Upper lobe of left lung (tissue), 6 donors: Measurements from ENCODE around the gene RAB33B. TPM values are rescaled to one million over a fixed set of nuclear protein-coding genes. Genes with fewer than 3 reads are reported as not detected.

ENCODE experiments used
- ATAC-seq, 2 donors: fragments of 200-7000 bp; cut with Tn5 transposase; one replicate each; pipeline ENCODE4 v1.9.1; 2022; ENCODE audit warnings: mild to moderate bottlenecking in 2 of 2, moderate library complexity in 2 of 2; ENCODE audit not compliant: low FRiP score in 2 of 2
- DNase-seq, 2 donors: peaks; one replicate each; pipeline ENCODE4 v3.0.0-alpha.2; 2019 to 2020
- H3K27ac ChIP-seq, 4 donors: fragments of 200-600 bp; sonication (generic); one replicate each; pipeline ENCODE4 v1.5.1; 2016 to 2019
- H3K27me3 ChIP-seq, 4 donors: fragments of 200-600 bp; sonication (generic); one replicate each; pipeline ENCODE4 v1.5.1; 2017 to 2019
- H3K36me3 ChIP-seq, 4 donors: fragments of 200-600 bp; sonication (generic); one replicate each; pipeline ENCODE4 v1.5.1; 2016 to 2019
- H3K4me1 ChIP-seq, 4 donors: fragments of 200-600 bp; sonication (generic); one replicate each; pipeline ENCODE4 v1.5.1; 2018 to 2019
- H3K4me3 ChIP-seq, 4 donors: fragments of 200-600 bp; sonication (generic); one replicate each; pipeline ENCODE4 v1.5.1; 2017 to 2019; ENCODE audit warnings: mild to moderate bottlenecking in 2 of 4, moderate library complexity in 1 of 4
- H3K9me3 ChIP-seq, 4 donors: fragments of 200-600 bp; sonication (generic); one replicate each; pipeline ENCODE4 v1.5.1; 2018 to 2019
- EP300 ChIP-seq, 4 donors: sonication (generic); formaldehyde crosslinking; IDR thresholded peaks; one replicate each; pipeline ENCODE4 v1.5.1; 2017; ENCODE audit warnings: antibody characterized with exemption in 4 of 4, control low read depth in 2 of 4
- POLR2A ChIP-seq, 4 donors: fragments of 450-650 bp; IDR thresholded peaks; one replicate each; pipeline ENCODE4 v1.5.1; 2016 to 2017; ENCODE audit warnings: antibody characterized with exemption in 4 of 4, mild to moderate bottlenecking in 2 of 4
- POLR2AphosphoS5 ChIP-seq, 2 donors: sonication (generic); formaldehyde crosslinking; IDR thresholded peaks; one replicate each; pipeline ENCODE4 v1.5.1; 2017; ENCODE audit warnings: antibody characterized with exemption in 2 of 2
- WGBS, 2 donors: methylation state at CpG; one replicate each; pipeline ENCODE4 v1.1.5; 2017 to 2018; 5-methylcytosine and 5-hydroxymethylcytosine counted together
- small RNA-seq, 4 donors: library from RNA; depleted of rRNA; stranded (forward); fragments of <200 nt; gene quantifications; one replicate each; pipeline ENCODE3, GENCODE V24; 2016
- total RNA-seq, 6 donors: library from RNA; depleted of rRNA in 4 of 6; stranded (reverse); fragments of >200 nt in 4 of 6; gene quantifications; one replicate each; pipeline versions ENCODE4 v1.1.0 to v1.2.1, GENCODE V29; 2016 to 2021
- TF ChIP-seq, protein P1 (sequence below), 6 experiments: fragments of 450-650 bp in 4 of 6; fragments of 200-600 bp in 2 of 6; sonication (generic) in 2 of 6; IDR thresholded peaks; one replicate each; pipeline ENCODE4 v1.5.1; 2016 to 2019; ENCODE audit warnings: antibody characterized with exemption in 6 of 6
- donor health status: DM: no; HTN: no; CAD: no; lungs with moderate emphysema.
- donor health status: DM: no; HTN: yes; CAD: no; lungs with severe emphysema.

Gene RAB33B
- total RNA-seq, 6 donors from 2014 or later, result 8.3 to 19.1 (median 9.4) TPM

DNA sequence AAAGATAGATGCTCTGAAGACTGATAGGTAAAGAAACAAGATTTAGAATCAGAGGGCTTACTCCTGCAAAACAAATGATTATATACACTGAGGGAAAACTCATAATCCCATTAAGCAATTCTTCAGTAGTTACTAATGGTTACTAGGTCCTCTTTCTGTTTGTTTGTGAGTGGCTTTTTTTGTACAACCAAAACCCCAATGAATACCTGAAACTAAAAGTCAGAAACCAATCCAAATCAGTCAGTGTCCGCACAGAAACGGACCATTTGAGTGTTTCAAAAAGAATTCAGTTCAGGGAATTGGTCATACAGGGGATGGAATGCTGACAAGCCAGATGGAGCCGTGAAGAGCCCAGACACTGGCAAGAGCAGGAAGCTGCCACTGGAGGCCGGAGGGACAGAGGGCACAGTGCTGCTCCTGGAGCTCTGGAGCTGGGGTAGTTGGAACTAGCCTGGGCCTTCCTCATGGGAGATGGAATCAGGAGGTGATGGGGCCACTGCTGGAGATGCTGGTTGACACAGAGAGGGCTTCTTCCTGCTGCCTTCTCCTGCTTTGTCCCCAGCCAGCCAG, 70.2 kb downstream of the RAB33B start:
- no peak overlapping the region for H3K27ac ChIP-seq
- no peak for ATAC-seq
- H3K4me1 ChIP-seq, result peaks cover 0 to 11% (median 3%) of the 10 kb centered on the region in 4 donors
- no peaks in the 10 kb centered on the region for H3K27me3 ChIP-seq
- no peak for DNase-seq
- WGBS, 2 donors, result 82 to 94% methylated on average over 4 of the region's 4 CpGs
- TF ChIP-seq POLR2A (IDR thresholded peaks at IDR 0.05) (no peak), EP300 (IDR thresholded peaks at IDR 0.05) (no peak), POLR2AphosphoS5 (IDR thresholded peaks at IDR 0.05) (no peak)
- TF ChIP-seq, protein P1, sequence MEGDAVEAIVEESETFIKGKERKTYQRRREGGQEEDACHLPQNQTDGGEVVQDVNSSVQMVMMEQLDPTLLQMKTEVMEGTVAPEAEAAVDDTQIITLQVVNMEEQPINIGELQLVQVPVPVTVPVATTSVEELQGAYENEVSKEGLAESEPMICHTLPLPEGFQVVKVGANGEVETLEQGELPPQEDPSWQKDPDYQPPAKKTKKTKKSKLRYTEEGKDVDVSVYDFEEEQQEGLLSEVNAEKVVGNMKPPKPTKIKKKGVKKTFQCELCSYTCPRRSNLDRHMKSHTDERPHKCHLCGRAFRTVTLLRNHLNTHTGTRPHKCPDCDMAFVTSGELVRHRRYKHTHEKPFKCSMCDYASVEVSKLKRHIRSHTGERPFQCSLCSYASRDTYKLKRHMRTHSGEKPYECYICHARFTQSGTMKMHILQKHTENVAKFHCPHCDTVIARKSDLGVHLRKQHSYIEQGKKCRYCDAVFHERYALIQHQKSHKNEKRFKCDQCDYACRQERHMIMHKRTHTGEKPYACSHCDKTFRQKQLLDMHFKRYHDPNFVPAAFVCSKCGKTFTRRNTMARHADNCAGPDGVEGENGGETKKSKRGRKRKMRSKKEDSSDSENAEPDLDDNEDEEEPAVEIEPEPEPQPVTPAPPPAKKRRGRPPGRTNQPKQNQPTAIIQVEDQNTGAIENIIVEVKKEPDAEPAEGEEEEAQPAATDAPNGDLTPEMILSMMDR (IDR thresholded peaks at IDR 0.05), result no peak
- peaks cover 3 to 88% (median 24%) of the 10 kb centered on the region in 4 donors for H3K36me3 ChIP-seq
- H3K9me3 ChIP-seq, result no peaks in the 10 kb centered on the region
- H3K4me3 ChIP-seq, result no peak overlapping the region

DNA sequence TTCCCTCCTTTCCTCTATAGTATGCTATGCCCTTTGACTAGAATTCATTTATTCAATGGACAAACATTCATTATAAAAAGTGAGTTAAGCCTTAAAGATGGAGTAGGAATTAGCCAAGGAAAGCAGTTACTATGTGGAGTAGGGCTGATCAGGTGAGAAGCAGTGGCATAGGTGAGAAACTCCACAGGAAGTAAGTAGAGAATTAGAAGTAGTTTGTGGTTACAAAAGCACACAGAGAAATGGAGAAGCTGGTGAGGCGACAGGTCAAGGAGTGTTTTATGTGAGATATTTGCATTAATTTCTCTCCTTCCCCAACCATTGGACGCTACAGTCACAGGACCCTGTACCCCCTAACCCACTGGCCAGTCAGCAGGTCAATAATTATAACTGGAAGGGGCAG, 71.5 kb downstream of the RAB33B start:
- Histone ChIP-seq H3K36me3 (peaks cover 0 to 75% (median 23%) of the 10 kb centered on the region in 4 donors), H3K4me3 (no peak overlapping the region), H3K4me1 (peaks cover 0 to 11% (median 3%) of the 10 kb centered on the region in 4 donors), H3K27ac (no peak overlapping the region), H3K27me3 (no peaks in the 10 kb centered on the region), H3K9me3 (no peaks in the 10 kb centered on the region)
- 36 to 37% methylated on average over 2 of the region's 2 CpGs for WGBS, 2 donors
- DNase-seq (no peak), ATAC-seq (no peak)
- TF ChIP-seq, protein P1 (IDR thresholded peaks at IDR 0.05), result no peak
- TF ChIP-seq POLR2A (IDR thresholded peaks at IDR 0.05) (no peak), POLR2AphosphoS5 (IDR thresholded peaks at IDR 0.05) (no peak), EP300 (IDR thresholded peaks at IDR 0.05) (no peak)

Small RNAs within 50 kb of the gene (small RNA-seq; reads per million reads assigned to genes)
- 0 reads per million in 4 donors for gene RF01225

Other genes starting within 250 kb of the RAB33B start
- under 1 TPM in 2 of 6 donors, not detected in 4; 0.43 to 0.98 TPM for gene MGARP, start 173.9 kb upstream of the RAB33B start, total RNA-seq
- gene NAA15, start 152.6 kb upstream of the RAB33B start, total RNA-seq, result 10 to 100 TPM; 11.0 to 37.7 (median 31.3) TPM
- gene NDUFC1, start 151.6 kb upstream of the RAB33B start, total RNA-seq, result 10 to 100 TPM; 17.9 to 49.2 (median 34.6) TPM
- gene SETD7, start 102.1 kb downstream of the RAB33B start, total RNA-seq, result 10 to 100 TPM; 17.8 to 45.6 (median 34.0) TPM
- 10 to 100 TPM; 12.6 to 64.0 (median 39.1) TPM for gene MGST2, start 211.7 kb downstream of the RAB33B start, total RNA-seq